ENCODE data around the gene GOLGA3.

DNA sequence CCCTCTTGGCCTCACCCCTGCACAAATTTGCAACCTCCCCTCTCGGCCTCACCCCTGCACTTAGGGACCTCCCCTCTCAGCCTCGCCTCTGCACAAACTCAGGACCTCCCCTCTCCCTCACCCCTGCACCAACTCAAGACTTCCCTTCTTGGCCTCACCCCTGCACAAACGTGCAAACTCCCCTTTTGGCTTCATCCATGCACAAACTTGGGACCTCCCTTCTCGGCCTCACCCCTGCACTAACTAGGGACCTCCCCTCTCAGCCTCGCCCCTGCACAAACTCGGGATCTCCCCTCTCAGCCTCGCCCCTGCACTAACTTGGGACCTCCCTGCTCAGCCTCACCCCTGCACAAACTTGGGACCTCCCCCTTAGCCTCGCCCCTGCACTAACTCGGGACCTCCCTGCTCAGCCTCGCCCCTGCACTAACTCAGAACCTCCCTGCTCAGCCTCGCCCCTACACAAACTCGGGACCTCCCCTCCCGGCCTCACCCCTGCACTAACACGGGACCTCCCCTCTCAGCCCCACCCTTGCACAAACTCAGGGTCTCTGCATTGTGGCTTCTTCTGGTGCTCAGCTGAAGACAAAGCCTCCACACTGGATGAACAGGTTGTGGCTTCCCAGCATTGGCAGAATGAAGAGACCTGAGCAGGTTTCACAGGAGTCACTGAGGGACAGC, 11.0 kb upstream of the GOLGA3 start:
- TF ChIP-seq, protein P1, sequence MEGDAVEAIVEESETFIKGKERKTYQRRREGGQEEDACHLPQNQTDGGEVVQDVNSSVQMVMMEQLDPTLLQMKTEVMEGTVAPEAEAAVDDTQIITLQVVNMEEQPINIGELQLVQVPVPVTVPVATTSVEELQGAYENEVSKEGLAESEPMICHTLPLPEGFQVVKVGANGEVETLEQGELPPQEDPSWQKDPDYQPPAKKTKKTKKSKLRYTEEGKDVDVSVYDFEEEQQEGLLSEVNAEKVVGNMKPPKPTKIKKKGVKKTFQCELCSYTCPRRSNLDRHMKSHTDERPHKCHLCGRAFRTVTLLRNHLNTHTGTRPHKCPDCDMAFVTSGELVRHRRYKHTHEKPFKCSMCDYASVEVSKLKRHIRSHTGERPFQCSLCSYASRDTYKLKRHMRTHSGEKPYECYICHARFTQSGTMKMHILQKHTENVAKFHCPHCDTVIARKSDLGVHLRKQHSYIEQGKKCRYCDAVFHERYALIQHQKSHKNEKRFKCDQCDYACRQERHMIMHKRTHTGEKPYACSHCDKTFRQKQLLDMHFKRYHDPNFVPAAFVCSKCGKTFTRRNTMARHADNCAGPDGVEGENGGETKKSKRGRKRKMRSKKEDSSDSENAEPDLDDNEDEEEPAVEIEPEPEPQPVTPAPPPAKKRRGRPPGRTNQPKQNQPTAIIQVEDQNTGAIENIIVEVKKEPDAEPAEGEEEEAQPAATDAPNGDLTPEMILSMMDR (IDR thresholded peaks at IDR 0.05): no peak
- TF ChIP-seq POLR2A (IDR thresholded peaks at IDR 0.05): no peak

Measured in esophagus squamous epithelium (tissue), 4 donors.